ENCODE measurements around the gene ASIC2.

The ASIC2 gene

GRCh38 chr17:33292981-33293867, at the start of gene ASIC2:
TSS of gene ASIC2 (minus strand) at chr17:33293295.
- Histone ChIP-seq H3K9me3 (ENCODE audit: control insufficient read depth in 1 of 2, low read length in 2 of 2) (no peaks in the 10 kb centered on the region), H3K4me1 (ENCODE audit: control insufficient read depth in 1 of 2, insufficient read depth in 2 of 2, low read length in 2 of 2) (peaks cover 0 to 17% of the 10 kb centered on the region in 2 donors), H3K27ac (ENCODE audit: low read length) (no peak within 1 kb of the TSS), H3K27me3 (ENCODE audit: low read depth, low read length) (peaks cover 26% of the 10 kb centered on the region), H3K4me3 (ENCODE audit: low read depth in 1 of 2, low read length in 2 of 2) (peak within 1 kb of the TSS; percentile 26 to 41), H3K36me3 (ENCODE audit: control insufficient read depth in 1 of 2, insufficient read depth in 2 of 2, low read length in 2 of 2) (no peaks in the 10 kb centered on the region)

- Histone ChIP-seq H3K9me3 (ENCODE audit: control insufficient read depth in 1 of 2, low read length in 2 of 2) (no peaks in the 10 kb centered on the region), H3K27me3 (ENCODE audit: low read depth, low read length) (peaks cover 5% of the 10 kb centered on the region), H3K27ac (ENCODE audit: low read length) (no peak overlapping the region), H3K36me3 (ENCODE audit: control insufficient read depth in 1 of 2, insufficient read depth in 2 of 2, low read length in 2 of 2) (no peaks in the 10 kb centered on the region), H3K4me3 (ENCODE audit: low read depth in 1 of 2, low read length in 2 of 2) (no peak overlapping the region), H3K4me1 (ENCODE audit: control insufficient read depth in 1 of 2, insufficient read depth in 2 of 2, low read length in 2 of 2) (no peaks in the 10 kb centered on the region)
Measured at GRCh38 chr17:33342025-33342424, 48.9 kb upstream of the ASIC2 start.

- no peaks in the 10 kb centered on the region for H3K4me1 ChIP-seq (ENCODE audit: control insufficient read depth in 1 of 2, insufficient read depth in 2 of 2, low read length in 2 of 2)
- no peaks in the 10 kb centered on the region for H3K36me3 ChIP-seq (ENCODE audit: control insufficient read depth in 1 of 2, insufficient read depth in 2 of 2, low read length in 2 of 2)
- H3K4me3 ChIP-seq (ENCODE audit: low read depth in 1 of 2, low read length in 2 of 2) = no peak overlapping the region
- H3K9me3 ChIP-seq (ENCODE audit: control insufficient read depth in 1 of 2, low read length in 2 of 2) = no peaks in the 10 kb centered on the region
- H3K27ac ChIP-seq (ENCODE audit: low read length) = no peak overlapping the region
- H3K27me3 ChIP-seq (ENCODE audit: low read depth, low read length) = peaks cover 5% of the 10 kb centered on the region
Measured at GRCh38 chr17:33338242-33338641, 45.1 kb upstream of the ASIC2 start.

- Histone ChIP-seq H3K27me3 (ENCODE audit: low read depth, low read length) (no peaks in the 10 kb centered on the region), H3K9me3 (ENCODE audit: control insufficient read depth in 1 of 2, low read length in 2 of 2) (no peaks in the 10 kb centered on the region), H3K4me1 (ENCODE audit: control insufficient read depth in 1 of 2, insufficient read depth in 2 of 2, low read length in 2 of 2) (no peaks in the 10 kb centered on the region), H3K36me3 (ENCODE audit: control insufficient read depth in 1 of 2, insufficient read depth in 2 of 2, low read length in 2 of 2) (no peaks in the 10 kb centered on the region), H3K4me3 (ENCODE audit: low read depth in 1 of 2, low read length in 2 of 2) (no peak overlapping the region), H3K27ac (ENCODE audit: low read length) (no peak overlapping the region)
Measured at GRCh38 chr17:33335491-33336173, 42.5 kb upstream of the ASIC2 start.

GRCh38 chr17:33334703-33335102, 41.6 kb upstream of the ASIC2 start:
- no peak overlapping the region for H3K27ac ChIP-seq (ENCODE audit: low read length)
- H3K4me1 ChIP-seq (ENCODE audit: control insufficient read depth in 1 of 2, insufficient read depth in 2 of 2, low read length in 2 of 2) = no peaks in the 10 kb centered on the region
- H3K36me3 ChIP-seq (ENCODE audit: control insufficient read depth in 1 of 2, insufficient read depth in 2 of 2, low read length in 2 of 2) = no peaks in the 10 kb centered on the region
- no peaks in the 10 kb centered on the region for H3K27me3 ChIP-seq (ENCODE audit: low read depth, low read length)
- H3K9me3 ChIP-seq (ENCODE audit: control insufficient read depth in 1 of 2, low read length in 2 of 2) = no peaks in the 10 kb centered on the region
- H3K4me3 ChIP-seq (ENCODE audit: low read depth in 1 of 2, low read length in 2 of 2) = no peak overlapping the region

GRCh38 chr17:33330877-33331276, 37.8 kb upstream of the ASIC2 start:
- no peaks in the 10 kb centered on the region for H3K9me3 ChIP-seq (ENCODE audit: control insufficient read depth in 1 of 2, low read length in 2 of 2)
- H3K27me3 ChIP-seq (ENCODE audit: low read depth, low read length) = no peaks in the 10 kb centered on the region
- no peaks in the 10 kb centered on the region for H3K36me3 ChIP-seq (ENCODE audit: control insufficient read depth in 1 of 2, insufficient read depth in 2 of 2, low read length in 2 of 2)
- no peak overlapping the region for H3K4me3 ChIP-seq (ENCODE audit: low read depth in 1 of 2, low read length in 2 of 2)
- H3K27ac ChIP-seq (ENCODE audit: low read length) = no peak overlapping the region
- no peaks in the 10 kb centered on the region for H3K4me1 ChIP-seq (ENCODE audit: control insufficient read depth in 1 of 2, insufficient read depth in 2 of 2, low read length in 2 of 2)

- no peaks in the 10 kb centered on the region for H3K27me3 ChIP-seq (ENCODE audit: low read depth, low read length)
- H3K4me1 ChIP-seq (ENCODE audit: control insufficient read depth in 1 of 2, insufficient read depth in 2 of 2, low read length in 2 of 2) = no peaks in the 10 kb centered on the region
- H3K4me3 ChIP-seq (ENCODE audit: low read depth in 1 of 2, low read length in 2 of 2) = no peak overlapping the region
- no peaks in the 10 kb centered on the region for H3K9me3 ChIP-seq (ENCODE audit: control insufficient read depth in 1 of 2, low read length in 2 of 2)
- H3K36me3 ChIP-seq (ENCODE audit: control insufficient read depth in 1 of 2, insufficient read depth in 2 of 2, low read length in 2 of 2) = no peaks in the 10 kb centered on the region
- H3K27ac ChIP-seq (ENCODE audit: low read length) = no peak overlapping the region
Measured at GRCh38 chr17:33328129-33328528, 35.0 kb upstream of the ASIC2 start.

GRCh38 chr17:33324736-33325135, 31.6 kb upstream of the ASIC2 start:
- no peaks in the 10 kb centered on the region for H3K9me3 ChIP-seq (ENCODE audit: control insufficient read depth in 1 of 2, low read length in 2 of 2)
- H3K36me3 ChIP-seq (ENCODE audit: control insufficient read depth in 1 of 2, insufficient read depth in 2 of 2, low read length in 2 of 2) = no peaks in the 10 kb centered on the region
- H3K4me3 ChIP-seq (ENCODE audit: low read depth in 1 of 2, low read length in 2 of 2) = no peak overlapping the region
- H3K4me1 ChIP-seq (ENCODE audit: control insufficient read depth in 1 of 2, insufficient read depth in 2 of 2, low read length in 2 of 2) = no peaks in the 10 kb centered on the region
- H3K27me3 ChIP-seq (ENCODE audit: low read depth, low read length) = no peaks in the 10 kb centered on the region
- H3K27ac ChIP-seq (ENCODE audit: low read length) = no peak overlapping the region

- H3K4me1 ChIP-seq (ENCODE audit: control insufficient read depth in 1 of 2, insufficient read depth in 2 of 2, low read length in 2 of 2) = no peaks in the 10 kb centered on the region
- H3K36me3 ChIP-seq (ENCODE audit: control insufficient read depth in 1 of 2, insufficient read depth in 2 of 2, low read length in 2 of 2) = no peaks in the 10 kb centered on the region
- no peaks in the 10 kb centered on the region for H3K27me3 ChIP-seq (ENCODE audit: low read depth, low read length)
Measured at GRCh38 chr17:33322063-33322462, 29.0 kb upstream of the ASIC2 start.

GRCh38 chr17:33318241-33318640, 25.1 kb upstream of the ASIC2 start:
- no peaks in the 10 kb centered on the region for H3K4me1 ChIP-seq (ENCODE audit: control insufficient read depth in 1 of 2, insufficient read depth in 2 of 2, low read length in 2 of 2)
- no peaks in the 10 kb centered on the region for H3K27me3 ChIP-seq (ENCODE audit: low read depth, low read length)
- no peak overlapping the region for H3K4me3 ChIP-seq (ENCODE audit: low read depth in 1 of 2, low read length in 2 of 2)
- no peaks in the 10 kb centered on the region for H3K9me3 ChIP-seq (ENCODE audit: control insufficient read depth in 1 of 2, low read length in 2 of 2)
- H3K36me3 ChIP-seq (ENCODE audit: control insufficient read depth in 1 of 2, insufficient read depth in 2 of 2, low read length in 2 of 2) = no peaks in the 10 kb centered on the region
- no peak overlapping the region for H3K27ac ChIP-seq (ENCODE audit: low read length)

More at GRCh38 chr17:33322063-33322462, 29.0 kb upstream of the ASIC2 start:
- H3K4me3 ChIP-seq (ENCODE audit: low read depth in 1 of 2, low read length in 2 of 2) = no peak overlapping the region
- H3K9me3 ChIP-seq (ENCODE audit: control insufficient read depth in 1 of 2, low read length in 2 of 2) = no peaks in the 10 kb centered on the region
- H3K27ac ChIP-seq (ENCODE audit: low read length) = no peak overlapping the region

GRCh38 chr17:33316746-33317145, 23.7 kb upstream of the ASIC2 start:
- Histone ChIP-seq H3K4me3 (ENCODE audit: low read depth in 1 of 2, low read length in 2 of 2) (no peak overlapping the region), H3K27me3 (ENCODE audit: low read depth, low read length) (no peaks in the 10 kb centered on the region), H3K27ac (ENCODE audit: low read length) (no peak overlapping the region)

More at GRCh38 chr17:33316746-33317145, 23.7 kb upstream of the ASIC2 start:
- Histone ChIP-seq H3K4me1 (ENCODE audit: control insufficient read depth in 1 of 2, insufficient read depth in 2 of 2, low read length in 2 of 2) (no peaks in the 10 kb centered on the region), H3K9me3 (ENCODE audit: control insufficient read depth in 1 of 2, low read length in 2 of 2) (no peaks in the 10 kb centered on the region), H3K36me3 (ENCODE audit: control insufficient read depth in 1 of 2, insufficient read depth in 2 of 2, low read length in 2 of 2) (no peaks in the 10 kb centered on the region)

Data from muscle layer of duodenum (tissue), 2 donors.